Measurements from ENCODE around the gene WT1.
"Not testable (repeated sequence)": the region's sequence is repeated elsewhere in the genome, so short reads cannot be mapped to it uniquely, and the experiment has no call there.

The WT1 gene

DNA sequence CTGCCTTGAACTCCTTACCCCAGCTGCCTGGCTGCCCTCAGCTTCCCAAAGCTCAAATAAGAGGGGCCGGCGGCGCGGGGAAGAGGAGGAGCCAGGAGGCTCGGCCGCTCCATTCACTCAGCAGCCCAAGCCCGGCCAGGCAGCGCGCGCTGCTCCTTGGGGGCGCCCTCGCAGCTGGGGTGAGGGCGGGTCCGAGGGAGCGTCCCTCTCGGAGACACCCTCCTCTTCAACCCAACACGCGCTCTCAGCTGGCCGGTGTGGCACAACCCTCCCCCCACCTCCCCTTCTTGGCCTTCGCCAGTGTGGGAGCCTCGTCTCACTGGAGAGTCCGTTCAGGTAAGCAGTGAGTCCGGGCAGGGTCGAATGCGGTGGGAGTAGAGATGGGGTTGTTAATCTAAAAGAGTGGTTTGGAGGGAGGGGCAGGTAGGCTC is at the start of gene WT1:
TSS of gene WT1 (minus strand) at position 29 of the 431 bp plus-strand sequence.
- DNase-seq = no peak

DNA sequence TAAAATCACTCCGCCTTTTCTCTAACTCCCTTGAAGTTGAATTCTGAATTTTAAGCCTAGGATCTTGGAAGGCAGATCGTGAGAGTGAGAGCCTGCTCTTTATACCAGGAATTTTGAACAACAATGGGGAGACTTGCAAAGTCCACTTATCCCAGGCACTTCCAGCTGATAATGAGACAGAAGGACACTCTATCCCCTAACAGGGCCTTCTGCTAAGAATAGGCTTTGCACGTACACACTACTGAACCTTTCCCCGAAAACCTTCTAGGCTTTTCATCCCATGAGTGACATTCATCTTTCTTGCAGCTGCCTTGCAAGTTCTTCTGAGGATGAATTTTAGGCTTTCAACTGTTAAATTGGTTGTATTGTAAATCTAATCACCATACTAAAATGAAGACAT is 44.0 kb upstream of the WT1 start:
- DNase-seq = no peak

DNA sequence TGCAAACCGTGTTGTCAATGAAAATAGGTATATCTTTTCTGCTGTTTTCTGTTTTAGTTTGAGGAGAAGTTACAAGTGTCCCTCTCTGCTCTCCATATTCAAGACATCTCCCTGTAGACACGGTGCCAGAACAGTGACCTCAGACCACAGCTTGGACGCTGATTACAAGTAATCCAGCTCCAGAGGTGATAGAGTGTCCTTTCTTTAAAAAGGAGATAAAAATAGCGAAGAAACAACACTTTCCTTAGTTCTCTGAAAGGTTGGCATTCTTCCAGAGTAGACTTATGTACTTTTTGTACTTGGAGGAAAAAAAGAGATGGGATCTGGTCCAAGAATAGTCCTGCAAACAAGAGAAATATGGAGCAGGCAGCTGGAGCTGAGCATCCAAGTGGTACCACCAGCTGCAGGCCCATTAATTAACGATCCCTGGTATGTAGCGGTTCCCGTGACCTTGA is 43.0 kb upstream of the WT1 start:
- DNase-seq = no peak

DNA sequence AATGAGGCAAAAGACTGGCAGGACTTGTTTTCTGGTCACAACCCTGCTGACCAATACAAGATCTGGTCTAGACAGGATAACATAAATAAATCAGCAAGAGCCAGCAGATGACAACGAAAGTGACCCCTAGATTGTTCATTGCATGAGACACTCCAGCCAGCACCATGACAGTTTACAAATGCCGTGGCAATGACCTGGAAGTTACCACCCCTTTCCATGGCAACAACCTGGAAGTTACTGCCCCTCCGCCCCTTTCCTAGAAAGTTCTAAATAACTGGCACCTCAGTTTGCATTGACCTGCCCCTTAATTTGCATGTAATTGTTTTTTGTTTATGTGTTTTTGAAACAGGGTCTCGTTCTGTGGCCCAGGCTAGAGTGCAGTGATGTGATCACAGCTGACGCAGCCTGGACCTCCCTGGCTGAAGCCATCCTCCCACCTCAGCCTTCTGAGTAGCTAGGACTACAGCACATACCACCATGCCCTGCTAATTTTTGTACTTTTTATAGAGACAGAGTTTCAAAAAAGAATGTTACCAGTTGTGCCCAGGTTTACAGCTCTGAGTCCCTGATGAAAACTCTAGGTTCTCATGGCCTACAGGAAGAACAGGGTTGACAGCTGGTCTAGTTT is 38.1 kb upstream of the WT1 start:
- DNase-seq = no peak

DNA sequence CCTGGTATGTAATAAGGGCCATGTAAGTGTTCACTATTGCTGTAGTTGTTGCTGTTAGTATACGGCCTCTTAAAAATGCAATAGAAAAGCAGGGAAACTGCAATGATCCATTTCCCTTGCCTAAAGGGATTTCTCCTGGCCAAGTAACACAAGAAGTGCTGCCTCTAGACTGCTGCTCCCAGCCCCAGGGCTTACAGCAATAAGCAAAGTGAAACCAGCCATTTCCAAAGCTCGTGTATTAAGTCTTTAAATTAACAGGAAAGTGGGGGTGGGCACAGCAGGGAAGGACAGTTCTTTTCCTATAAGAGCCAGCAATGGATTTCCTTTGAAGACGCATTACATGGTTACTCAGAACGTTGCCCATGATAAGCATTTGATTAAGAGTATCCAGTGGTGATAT is 36.9 kb upstream of the WT1 start:
- DNase-seq = no peak

DNA sequence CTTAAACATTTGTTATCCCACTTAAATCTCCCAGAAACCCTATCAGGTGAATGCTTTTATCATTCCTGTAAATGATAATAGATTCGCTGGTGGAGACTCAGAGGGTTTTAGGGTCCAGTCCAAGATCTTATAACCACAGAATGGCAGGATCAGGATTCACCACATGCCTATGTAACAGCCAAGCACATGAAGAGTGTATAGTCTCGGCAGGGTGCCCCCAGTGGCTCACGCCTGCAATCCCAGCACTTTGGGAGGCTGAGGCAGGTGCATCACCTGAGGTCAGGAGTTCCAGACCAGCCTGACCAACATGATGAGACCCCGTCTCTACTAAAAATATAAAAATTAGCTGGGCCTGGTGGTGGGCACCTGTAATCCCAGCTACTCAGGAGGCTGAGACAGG is 36.2 kb upstream of the WT1 start:
- not testable (repeated sequence) for DNase-seq

DNA sequence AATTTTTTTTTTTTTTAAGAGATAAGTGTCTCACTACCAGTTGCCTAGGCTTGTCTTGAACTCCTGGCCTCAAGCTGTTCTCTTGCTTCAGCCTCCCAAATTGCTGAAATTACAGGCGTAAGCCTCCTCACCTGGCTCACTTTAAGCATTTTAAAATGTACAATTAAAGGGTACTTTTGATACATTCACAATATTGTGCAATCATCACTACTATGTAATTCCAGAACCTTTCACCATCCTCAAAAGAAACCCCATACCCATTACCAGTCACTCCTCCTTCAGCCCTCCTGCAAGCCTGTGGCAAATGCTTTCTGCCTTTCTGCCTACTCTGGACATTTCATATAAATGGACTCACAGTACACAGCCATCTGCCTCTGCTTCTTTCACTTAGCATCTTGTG is 34.5 kb upstream of the WT1 start:
- DNase-seq = no peak

DNA sequence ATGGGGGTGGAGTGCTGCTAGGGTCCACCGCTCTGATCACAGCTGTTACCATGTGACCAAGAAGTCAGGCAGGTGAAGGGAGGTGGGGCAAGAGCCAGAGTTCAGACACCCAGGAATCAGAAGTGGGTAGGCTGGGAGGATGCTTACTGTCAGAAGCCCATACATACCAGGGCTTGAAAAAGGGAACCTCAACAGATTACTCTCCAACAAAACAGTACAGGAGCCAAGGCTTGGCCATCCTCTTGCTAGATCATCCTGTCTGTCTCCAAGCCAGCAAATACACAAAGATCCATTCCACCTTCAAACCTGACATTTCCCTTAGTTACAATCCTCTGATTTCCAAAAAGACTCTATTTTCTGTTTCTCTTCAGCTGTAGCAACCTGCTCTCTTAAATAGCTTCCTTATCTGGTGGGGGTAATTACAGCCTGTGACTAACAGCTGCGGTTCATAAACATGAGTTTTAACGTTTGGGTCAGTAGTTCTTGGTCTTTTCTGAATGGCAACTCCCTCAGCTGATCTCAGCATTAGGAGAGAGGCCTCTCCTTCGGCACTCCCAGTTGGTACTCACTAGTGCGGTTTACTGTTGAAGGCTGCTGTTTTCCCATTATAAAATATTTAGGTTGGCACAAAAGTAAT is 31.1 kb upstream of the WT1 start:
- no peak for DNase-seq

DNA sequence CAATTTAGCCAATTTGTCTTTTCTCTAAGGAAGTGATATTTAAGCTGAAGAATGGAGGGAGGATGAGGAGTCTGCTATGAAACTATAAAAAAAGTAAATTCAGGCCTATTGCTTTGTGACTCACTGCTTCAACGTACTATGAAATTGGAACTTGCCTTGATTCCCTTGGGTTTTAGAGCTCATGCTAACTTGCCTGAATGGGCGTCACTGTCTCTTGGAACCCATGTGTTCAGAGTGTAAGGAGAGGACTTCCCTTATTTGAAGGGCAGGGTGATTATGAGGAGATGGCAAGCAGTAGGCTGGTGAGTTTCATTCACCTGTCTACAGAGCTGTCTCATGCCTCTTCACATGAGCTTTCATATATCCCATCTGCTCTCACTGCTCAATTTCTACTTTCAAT is 28.7 kb upstream of the WT1 start:
- DNase-seq = no peak

DNA sequence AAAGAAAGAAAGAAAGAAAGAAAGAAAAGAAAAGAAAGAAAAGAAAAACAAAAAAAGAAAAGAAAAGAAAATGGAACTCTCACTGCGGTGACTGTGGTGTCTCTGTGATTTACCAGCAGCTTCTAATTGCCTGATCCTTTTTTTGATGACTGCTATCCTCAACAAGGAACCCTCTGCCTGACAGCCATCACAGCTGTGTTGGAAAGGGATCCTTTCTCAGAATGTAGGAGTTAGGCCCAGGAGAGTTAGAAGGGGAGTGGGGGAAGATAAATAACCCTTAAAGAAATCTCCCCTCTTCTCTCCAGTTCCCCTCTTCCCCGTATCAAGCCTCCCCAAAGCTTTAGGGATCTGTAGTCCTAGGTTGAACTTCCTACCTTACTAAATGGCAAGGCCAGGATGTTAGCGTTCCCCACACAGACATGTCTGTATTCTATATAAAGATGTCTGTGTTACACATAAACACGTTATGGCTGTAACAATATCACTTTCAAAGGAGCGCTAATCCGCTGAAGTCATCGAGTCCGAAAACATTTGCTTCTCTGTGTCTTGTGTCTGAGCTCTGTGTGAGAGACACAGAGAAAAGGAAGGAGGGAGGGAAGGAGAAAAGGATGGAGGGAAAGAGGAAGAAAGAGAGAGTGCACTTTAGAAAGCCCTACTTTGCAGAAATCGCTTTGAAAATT is 26.8 kb upstream of the WT1 start:
- DNase-seq = no peak

DNA sequence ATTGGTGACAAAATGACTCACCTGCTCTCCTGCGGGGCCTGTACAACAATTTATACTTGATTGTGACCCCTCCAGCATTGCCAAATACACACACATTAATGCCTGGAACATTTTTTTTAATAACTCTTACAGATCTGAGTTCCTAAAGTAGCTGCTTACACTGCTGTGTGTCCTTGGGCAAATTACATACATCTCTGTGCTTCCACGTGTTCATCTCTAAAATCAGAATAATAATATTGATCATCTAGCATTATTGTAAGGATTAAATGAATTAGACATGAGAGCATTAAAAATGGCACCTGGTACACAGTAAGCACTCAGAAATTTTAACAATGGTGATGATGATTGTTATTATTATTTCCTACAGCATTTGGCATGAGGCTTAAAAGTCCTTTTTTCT is 21.5 kb upstream of the WT1 start:
- DNase-seq = no peak

DNA sequence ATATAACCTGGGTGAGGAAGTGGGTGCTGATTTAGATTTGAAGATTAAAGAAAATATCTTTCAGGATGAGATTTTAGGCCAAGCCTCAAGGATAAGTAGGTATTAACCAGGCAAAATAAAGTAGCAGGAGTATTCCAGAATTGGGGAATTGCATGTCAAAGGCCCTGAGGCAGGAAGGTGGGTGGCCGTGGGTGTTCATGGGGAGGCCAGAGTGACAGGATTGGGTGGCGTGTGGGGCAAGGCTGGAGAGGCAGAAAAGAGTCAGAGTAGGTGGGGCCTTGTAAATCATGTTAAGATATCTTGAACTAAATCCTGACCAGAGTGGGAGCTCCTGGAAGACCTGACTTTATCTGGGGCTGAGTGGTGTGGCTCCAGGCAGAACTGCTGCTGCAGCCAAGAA is 19.7 kb upstream of the WT1 start:
- no peak for DNase-seq

DNA sequence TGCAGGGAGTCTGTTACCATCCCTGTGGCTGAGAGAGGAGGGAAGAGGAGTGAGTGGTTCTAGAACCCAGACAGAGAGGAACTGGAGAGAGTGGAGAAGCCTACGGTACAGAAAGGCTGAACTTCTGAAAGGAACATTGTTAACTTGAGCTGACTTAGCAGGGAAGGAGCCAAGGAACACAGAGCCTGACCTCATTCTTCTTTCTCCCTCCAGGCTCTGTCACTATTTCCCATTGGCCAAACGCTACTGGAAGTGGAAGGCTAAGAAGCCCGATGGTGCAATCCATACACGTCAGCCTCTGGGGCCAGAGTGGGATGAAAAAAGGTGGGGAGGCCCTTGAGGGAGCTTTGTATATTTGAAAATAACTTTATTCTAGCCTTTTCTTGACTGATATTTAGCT is 16.5 kb upstream of the WT1 start:
- no peak for DNase-seq

DNA sequence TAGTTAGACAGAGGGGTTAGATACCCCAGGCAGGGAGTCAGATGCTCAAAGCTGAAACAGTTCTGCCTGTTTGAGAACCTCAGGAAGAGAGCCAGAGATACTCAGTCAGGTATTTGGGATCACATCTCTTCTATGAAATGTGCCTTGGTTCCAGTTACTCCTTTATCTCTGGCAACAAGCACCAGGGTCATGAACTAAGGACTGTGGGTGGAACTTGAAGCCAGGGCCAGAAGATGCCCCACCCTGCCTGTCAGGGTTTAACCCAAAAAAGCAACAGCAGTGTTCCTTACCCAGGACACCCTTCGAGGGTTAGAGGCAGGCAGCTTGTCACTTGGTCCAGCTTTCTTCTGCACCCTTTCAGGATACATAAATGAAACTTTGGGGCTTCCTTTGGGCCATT is 15.0 kb upstream of the WT1 start:
- DNase-seq = no peak

DNA sequence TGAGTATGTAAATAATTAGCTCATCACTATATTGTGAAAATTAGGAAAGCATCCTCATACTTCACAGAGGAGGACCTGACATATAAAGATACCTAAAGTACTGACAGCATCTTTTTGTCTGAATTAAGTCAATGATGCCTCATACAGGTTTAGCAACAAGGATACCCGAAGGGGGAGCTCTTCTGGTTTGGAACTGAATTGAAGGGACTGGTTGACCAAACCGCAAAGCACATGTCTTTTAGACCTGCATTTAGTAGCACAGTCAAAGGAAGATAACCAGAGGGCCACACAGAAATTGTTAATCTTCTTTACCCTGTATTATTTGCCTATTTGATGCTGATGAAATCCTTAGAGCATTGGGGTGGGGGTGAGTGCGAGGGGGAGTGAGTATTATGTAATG is 12.9 kb upstream of the WT1 start:
- DNase-seq = no peak

DNA sequence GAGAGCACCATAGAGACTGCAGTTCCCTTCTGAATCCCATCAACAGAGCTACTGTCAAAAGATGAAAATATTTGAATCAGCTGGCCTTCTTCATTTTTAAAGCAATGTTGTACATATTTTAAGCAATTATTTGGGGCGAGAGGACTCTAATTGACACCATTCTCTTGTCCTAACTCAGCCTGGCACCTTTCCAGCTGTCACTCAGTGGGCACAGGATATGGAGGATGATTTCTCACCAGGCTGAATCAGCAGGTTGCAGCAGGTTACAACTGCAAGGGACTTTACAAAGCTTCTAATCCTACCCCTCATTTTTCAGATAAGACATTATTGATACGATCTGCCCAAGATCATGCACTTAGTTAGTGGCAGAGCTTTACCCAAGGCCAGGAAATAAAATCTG is 11.9 kb upstream of the WT1 start:
- no peak for DNase-seq

DNA sequence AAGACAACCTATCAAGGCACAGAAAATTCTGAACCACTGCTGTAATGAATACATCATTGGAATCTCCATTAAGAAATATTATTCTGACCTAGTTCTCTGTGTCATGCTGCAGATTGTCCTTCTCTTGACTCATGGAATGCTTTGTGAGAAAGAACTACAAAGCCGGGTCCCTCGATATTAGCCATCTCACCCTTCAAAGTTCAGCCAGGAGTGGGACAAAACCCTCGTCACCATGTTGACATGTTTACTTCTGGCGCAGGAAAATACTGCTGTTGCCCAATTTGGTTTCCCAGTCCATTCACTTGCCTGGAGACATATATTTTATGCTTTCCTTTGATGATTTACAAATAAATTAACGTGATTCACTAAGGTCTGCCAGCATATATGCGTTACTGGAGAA is 10.9 kb upstream of the WT1 start:
- no peak for DNase-seq

DNA sequence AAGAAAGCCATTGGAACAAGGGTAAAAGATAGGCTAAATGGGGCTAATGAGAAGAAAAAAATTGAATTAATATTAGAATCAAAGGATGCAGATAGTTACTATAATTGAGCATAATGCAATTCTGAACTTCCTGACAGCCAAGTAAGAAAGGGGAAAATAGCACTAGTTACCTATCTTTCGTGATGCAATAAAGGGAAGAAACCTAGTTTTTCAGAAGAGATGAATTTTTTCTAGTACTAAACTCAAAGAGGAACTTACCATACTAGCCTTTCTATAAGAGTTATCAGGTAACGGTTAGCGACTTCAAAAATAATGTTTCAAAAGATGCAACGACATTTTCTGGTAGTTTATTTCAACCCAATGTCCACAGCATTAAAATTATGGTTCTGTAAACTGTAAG is 8.8 kb upstream of the WT1 start:
- no peak for DNase-seq

DNA sequence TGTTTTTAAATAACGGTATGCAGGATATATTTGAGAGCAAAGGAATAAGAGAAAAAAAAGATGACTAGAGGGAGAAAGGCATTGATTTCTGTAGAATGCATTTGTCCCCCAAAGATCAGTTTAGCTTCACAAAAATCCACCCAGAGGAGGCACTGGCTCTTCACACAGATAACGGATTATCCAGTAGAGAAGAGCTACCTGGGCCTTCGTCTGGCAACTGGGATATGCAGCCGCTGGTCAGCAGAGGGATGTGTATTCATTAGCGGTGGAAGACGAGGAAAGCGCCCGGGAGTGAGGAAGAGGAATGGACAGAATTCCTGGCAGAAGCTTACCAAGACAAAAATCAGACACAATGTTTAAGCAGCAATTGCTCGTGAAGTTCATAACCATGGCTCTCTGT is 5.6 kb upstream of the WT1 start:
- DNase-seq = no peak

DNA sequence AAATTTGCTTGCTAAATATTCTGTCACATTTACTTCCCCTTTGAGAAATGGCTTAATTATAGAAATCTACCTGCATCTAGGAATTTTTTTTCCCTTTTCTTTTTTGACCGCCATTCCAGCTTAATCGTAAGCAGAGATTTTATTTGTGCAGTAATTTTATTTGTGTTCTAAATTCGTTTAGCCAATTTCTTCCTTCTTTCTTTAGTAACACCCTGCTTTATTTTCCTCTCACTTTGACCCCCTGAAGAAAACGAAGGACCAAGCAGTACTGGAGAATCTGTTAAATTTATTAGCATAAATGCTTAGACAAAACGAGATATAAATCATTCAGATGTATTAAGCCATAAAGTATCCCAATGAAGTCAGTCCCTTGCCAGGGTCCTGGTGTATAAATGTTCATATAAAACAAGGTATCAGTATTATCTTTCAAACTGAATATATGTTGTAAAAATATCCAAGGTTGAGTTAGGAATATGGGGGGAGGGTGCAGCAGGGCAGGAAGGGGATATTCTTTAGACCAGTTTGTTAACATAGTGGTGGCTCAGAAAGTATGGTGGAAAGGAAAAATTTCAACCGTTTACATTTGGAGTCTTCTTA is 5.1 kb upstream of the WT1 start:
- DNase-seq = no peak

DNA sequence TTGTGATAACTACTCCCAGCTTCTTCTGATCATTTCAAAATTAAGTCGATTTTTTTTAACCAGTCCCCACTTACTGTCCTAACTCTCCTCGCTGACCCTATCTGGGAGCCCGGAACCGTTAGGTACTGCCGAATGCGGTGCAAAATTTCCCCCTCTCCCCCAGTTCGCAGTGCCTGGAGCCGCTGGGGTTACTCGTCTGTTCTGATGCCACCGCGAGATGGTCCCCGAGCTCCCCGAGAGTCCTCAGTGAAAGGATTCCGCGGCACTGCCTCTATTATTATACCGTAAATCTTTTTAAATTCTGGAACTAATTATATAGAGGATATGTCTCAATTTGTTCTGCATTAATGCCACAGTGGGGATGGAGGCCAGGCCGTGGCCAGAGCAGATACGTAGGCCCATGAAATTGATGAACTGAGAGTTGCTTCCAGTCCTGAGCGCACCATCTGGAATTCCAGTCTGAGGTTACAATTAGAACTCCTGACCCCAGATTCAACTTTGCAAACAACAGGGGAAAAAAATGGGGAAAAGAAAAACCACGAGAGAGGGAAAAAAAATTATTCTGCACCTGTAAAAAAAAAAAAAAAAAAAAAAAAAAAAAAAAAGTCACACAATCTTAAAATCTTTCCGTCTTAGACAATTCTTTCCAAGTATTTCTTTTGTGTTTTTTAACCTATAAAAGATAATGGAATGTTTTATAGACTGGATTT is 4.3 kb upstream of the WT1 start:
- no peak for DNase-seq

DNA sequence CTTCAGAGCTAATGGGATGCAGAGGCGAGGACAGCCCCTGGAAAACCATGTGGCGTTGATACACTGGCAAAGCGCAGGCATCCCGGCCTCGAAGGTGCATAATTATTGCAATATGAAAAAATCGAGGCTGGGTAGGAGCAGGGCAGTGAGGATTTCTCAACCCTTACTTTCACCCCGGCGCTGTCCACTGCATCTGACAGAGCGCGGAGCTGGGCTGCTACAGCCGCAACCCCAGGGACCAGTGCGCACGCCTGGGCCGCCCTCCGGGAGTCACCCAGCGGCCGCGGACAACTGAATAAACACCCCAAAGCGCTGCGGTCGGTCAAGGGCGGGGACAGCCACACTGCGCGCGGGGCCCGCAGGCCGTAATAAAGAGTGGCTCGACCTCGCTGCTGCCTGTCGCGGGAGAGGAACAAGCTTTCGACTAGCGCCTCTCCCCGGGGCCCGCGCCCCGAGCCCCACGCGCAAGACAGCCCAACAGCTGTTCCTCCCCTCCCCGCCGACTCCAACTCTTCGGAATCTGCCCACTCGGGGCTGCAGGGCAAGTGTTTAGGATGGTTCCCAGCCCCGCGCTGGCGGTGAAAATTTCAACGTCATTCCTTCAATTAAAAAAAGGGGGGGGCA is 3.6 kb upstream of the WT1 start:
- DNase-seq = no peak

DNA sequence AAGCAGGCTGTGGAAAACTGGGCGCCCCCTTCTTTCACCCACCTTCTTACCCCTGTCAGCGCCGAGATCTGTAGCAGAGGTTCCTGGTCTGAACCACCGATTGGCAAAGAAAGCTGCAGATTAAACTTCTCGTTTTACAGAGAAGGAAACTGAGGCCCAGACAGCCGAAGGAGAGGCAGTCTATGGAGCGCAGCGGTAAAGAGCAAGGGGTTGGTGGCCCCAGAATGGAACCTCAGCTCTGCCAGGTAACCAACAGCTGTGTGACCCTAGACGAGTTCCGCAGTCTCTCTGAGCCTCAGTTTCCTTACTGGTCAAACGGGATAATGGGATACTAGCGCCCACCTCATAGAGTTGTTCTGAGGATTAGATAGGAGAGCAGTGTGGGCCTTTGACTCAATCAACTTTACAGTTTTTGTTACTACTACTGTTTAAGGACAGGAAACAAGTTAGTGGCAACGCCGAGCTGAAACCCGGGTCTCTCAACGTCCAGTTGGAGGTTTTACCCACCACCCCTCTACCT is 3.1 kb upstream of the WT1 start:
- no peak for DNase-seq

All from NCI-H1930 (cell line).